Activated CD4-positive, CD25-positive, alpha-beta regulatory T cell (primary cell): ENCODE data around the gene CYLD.

Source experiments
- DNase-seq, 4 experiments: peaks; one replicate each; lab custom pipeline; 2025; lab: John Stamatoyannopoulos, UW

The CYLD gene

DNA sequence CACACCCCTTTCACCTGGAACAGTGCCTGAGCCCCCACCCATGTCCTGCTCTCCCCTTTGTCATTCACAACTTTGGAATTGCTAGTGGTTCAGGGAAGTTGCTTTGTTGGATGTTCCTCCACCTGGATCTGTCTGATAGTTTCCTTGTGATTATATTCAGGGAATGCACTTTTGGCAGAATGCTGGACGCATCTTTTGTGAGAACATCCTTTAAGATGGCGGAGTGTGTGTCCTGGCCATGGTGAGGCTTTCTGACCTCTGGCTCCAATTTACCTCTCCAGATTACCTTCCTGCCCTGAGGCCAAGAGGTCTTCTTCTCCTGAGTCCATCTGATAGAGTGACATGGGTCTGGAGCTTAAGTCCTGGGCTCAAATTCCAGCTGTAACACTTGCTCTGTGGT is 104.6 kb downstream of the CYLD start:
- no peak for DNase-seq

DNA sequence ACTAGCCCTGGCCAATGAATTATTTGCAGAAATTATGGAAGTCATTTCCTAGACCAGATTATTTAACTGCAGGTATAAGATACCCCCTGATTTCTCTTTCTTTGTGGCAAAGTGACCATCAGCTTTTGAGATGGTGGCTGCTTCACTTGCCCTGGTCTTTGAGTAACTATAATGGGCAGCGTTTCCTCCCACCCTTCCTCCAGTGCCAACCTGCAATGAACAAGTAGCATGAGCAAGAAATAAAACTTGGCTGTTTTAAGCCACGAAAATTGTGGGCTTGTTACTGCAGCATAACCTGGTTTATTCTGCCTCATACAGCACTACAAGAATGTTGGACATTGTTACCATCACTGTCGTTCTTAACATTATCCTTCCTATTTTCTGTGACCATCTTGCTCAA is 105.3 kb downstream of the CYLD start:
- no peak for DNase-seq

DNA sequence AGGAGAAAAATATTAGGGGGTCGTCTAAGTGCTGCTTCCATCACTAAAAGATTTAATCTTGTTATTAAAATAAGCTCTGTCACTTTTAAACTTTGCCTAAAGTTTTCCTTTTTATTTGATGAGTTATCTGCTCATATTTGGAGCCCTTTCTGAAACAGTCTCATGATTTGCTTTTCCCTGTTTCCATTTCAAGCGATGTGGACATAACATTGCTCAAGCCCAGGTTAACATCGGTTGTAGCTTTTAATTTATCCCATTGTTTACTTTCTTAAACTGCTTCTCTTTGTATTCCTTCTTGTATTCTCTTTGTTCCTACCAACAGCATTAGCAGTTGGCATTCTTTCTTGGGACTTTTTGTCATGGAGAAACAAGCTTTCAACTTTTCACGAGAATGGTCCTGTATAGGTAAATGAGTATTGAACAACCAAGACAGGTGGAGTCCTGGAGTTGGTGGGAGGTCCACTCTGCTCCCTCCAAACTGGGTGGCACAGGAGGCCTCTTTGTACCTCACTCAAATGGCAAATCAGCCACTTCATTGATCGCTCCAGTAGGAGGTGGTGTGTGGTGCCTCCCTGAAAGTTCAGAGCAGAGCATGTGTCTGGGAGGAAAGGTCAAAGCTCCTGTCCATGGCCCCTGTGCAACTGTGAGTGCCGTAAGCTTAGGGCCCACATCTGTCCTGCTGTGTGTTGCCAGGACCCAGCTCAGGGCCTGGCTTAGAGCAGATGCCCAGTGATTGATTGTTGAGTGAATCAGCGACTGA is 107.0 kb downstream of the CYLD start:
- no peak for DNase-seq
